ENCODE measurements around the gene PLD1.

The PLD1 gene

GRCh38 chr3:171797265-171797679 is 13.0 kb downstream of the PLD1 start:
- TF ChIP-seq ZNF157 (tag by site-specific recombination; IDR thresholded peaks at IDR 0.05) = no peak
- TF ChIP-seq ZNF518A (tag by site-specific recombination; conservative IDR thresholded peaks at IDR 0.05; ENCODE audit: low read depth) = no peak
- TF ChIP-seq ZNF211 (tag by site-specific recombination; IDR thresholded peaks at IDR 0.05; ENCODE audit: low read depth) = no peak
- TF ChIP-seq WT1 (tag by site-specific recombination; IDR thresholded peaks at IDR 0.05) = no peak
- TF ChIP-seq ZEB2 (tag by site-specific recombination; IDR thresholded peaks at IDR 0.05) = 0 out of 2 replicates have a peak, but pooled peaks have one; percentile 11
- TF ChIP-seq ZNF175 (tag by site-specific recombination; IDR thresholded peaks at IDR 0.05) = no peak
- peak; percentile 86 for TF ChIP-seq KLF17 (tag by site-specific recombination; IDR thresholded peaks at IDR 0.05)
- no peak for TF ChIP-seq ZNF513 (tag by site-specific recombination; IDR thresholded peaks at IDR 0.05)
- no peak for TF ChIP-seq ZNF112 (tag by site-specific recombination; IDR thresholded peaks at IDR 0.05)
- no peak for TF ChIP-seq SP7 (tag by site-specific recombination; IDR thresholded peaks at IDR 0.05)
- TF ChIP-seq PBX3 (CRISPR knock-in tag; IDR thresholded peaks at IDR 0.05) = no peak
- TF ChIP-seq RBAK (tag by site-specific recombination; IDR thresholded peaks at IDR 0.05) = no peak
- TF ChIP-seq TRIM28 (IDR thresholded peaks at IDR 0.05; ENCODE audit: borderline replicate concordance, low read length) = peak; percentile 25; the same call in 1 of the 2 replicates
- no peak for TF ChIP-seq ZBTB44 (tag by site-specific recombination; IDR thresholded peaks at IDR 0.05)
- no peak for TF ChIP-seq ZNF510 (tag by site-specific recombination; IDR thresholded peaks at IDR 0.05; ENCODE audit: insufficient replicate concordance)
- TF ChIP-seq ZIC2 (tag by site-specific recombination; IDR thresholded peaks at IDR 0.05) = no peak
- ChIA-PET POLR2A (no interaction called here), CTCF (interaction anchor here (0.6 kb wide), 1 partner anchor 1749 kb away, joined by 3 read pairs; no protein-coding TSS in a partner anchor)
- Histone ChIP-seq H3K4me3 (ENCODE audit: low read depth, low read length) (no peak overlapping the region), H3K27ac (ENCODE audit: extremely low read depth, low read depth, low read length) (no peak overlapping the region), H3K36me3 (ENCODE audit: control insufficient read depth in 2 of 2, insufficient read depth in 1 of 2, low read length in 2 of 2) (no peaks in the 10 kb centered on the region), H3K4me1 (ENCODE audit: control insufficient read depth, insufficient read depth, low read length) (peaks cover 10% of the 10 kb centered on the region), H3K9me3 (ENCODE audit: control insufficient read depth, insufficient read depth, low read depth, low read length) (no peaks in the 10 kb centered on the region)

Measured in HEK293 (cell line).